Trophoblast cell (in vitro differentiated cells and primary cell): ENCODE data around the gene JKAMP.
A peak's percentile ranks its signal among the peaks of the same experiment; 100 is the strongest.

Experiments used
- DNase-seq, 2 donors: peaks; one replicate each; pipeline ENCODE4 v3.0.0-alpha.2; 2016
- H2AFZ ChIP-seq: 2 replicates; pipeline ENCODE4 v1.6.1; 2013; ENCODE audit warnings: low read length, moderate library complexity, mild to moderate bottlenecking; ENCODE audit not compliant: insufficient read depth, poor library complexity
- H2AK5ac ChIP-seq: 2 replicates; pipeline ENCODE4 v1.6.1; 2013; ENCODE audit warnings: mild to moderate bottlenecking, low read length
- H2BK120ac ChIP-seq: 2 replicates; pipeline ENCODE4 v1.6.1; 2013; ENCODE audit warnings: low read length, mild to moderate bottlenecking, moderate library complexity; ENCODE audit not compliant: insufficient read depth, poor library complexity
- H2BK12ac ChIP-seq: 2 replicates; pipeline ENCODE4 v1.6.1; 2013; ENCODE audit warnings: mild to moderate bottlenecking, low read length, moderate library complexity
- H2BK5ac ChIP-seq: 2 replicates; pipeline ENCODE4 v1.6.1; 2013; ENCODE audit warnings: low read length, low read depth, moderate library complexity, mild to moderate bottlenecking; ENCODE audit not compliant: poor library complexity
- H3K14ac ChIP-seq: 2 replicates; pipeline ENCODE4 v1.6.1; 2013; ENCODE audit warnings: mild to moderate bottlenecking, low read length
- H3K18ac ChIP-seq: 2 replicates; pipeline ENCODE4 v1.6.1; 2013; ENCODE audit warnings: mild to moderate bottlenecking, low read length
- H3K23ac ChIP-seq: 2 replicates; pipeline ENCODE4 v1.6.1; 2013; ENCODE audit warnings: low read length
- H3K27ac ChIP-seq: 2 replicates; pipeline ENCODE4 v1.5.1; 2013; ENCODE audit warnings: low read depth, mild to moderate bottlenecking, inconsistent platforms, low read length, moderate library complexity
- H3K27me3 ChIP-seq: 2 replicates; pipeline ENCODE4 v1.6.1; 2013; ENCODE audit warnings: inconsistent platforms, mild to moderate bottlenecking, low read length, moderate library complexity; ENCODE audit not compliant: insufficient read depth
- H3K36me3 ChIP-seq, 2 experiments: 1 replicate in 1 of 2; 2 replicates in 1 of 2; pipeline ENCODE4 v1.6.1; 2013; ENCODE audit warnings: low read length in 2 of 2, mild to moderate bottlenecking in 2 of 2, moderate library complexity in 1 of 2; ENCODE audit not compliant: insufficient read depth in 2 of 2, control insufficient read depth in 1 of 2
- H3K4ac ChIP-seq: 2 replicates; pipeline ENCODE4 v1.6.1; 2013; ENCODE audit warnings: low read depth, mild to moderate bottlenecking, low read length, moderate library complexity
- H3K4me1 ChIP-seq, 2 experiments: 1 replicate in 1 of 2; 2 replicates in 1 of 2; pipeline ENCODE4 v1.6.1; 2013; ENCODE audit warnings: low read length in 2 of 2, mild to moderate bottlenecking in 2 of 2, moderate library complexity in 1 of 2; ENCODE audit not compliant: insufficient read depth in 2 of 2, control insufficient read depth in 1 of 2
- H3K4me2 ChIP-seq: 2 replicates; pipeline ENCODE4 v1.6.1; 2013; ENCODE audit warnings: inconsistent platforms, mild to moderate bottlenecking, low read length, moderate library complexity
- H3K4me3 ChIP-seq: 2 replicates; pipeline ENCODE4 v1.5.1; 2013; ENCODE audit warnings: mild to moderate bottlenecking, low read depth, low read length, inconsistent platforms
- H3K79me1 ChIP-seq: one replicate; pipeline ENCODE4 v1.6.1; 2013; ENCODE audit warnings: low read length
- H3K79me2 ChIP-seq: 2 replicates; pipeline ENCODE4 v1.6.1; 2013; ENCODE audit warnings: low read length, mild to moderate bottlenecking; ENCODE audit not compliant: control insufficient read depth, insufficient read depth, poor library complexity
- H3K9ac ChIP-seq: 2 replicates; pipeline ENCODE4 v1.6.1; 2013; ENCODE audit warnings: mild to moderate bottlenecking, low read length
- H3K9me3 ChIP-seq: 2 replicates; pipeline ENCODE4 v1.6.1; 2013; ENCODE audit warnings: low read depth, mild to moderate bottlenecking, control low read depth, inconsistent platforms, low read length; ENCODE audit not compliant: insufficient read depth
- H4K12ac ChIP-seq: 2 replicates; pipeline ENCODE4 v1.6.1; 2013; ENCODE audit warnings: low read depth, mild to moderate bottlenecking, low read length, moderate library complexity
- H4K8ac ChIP-seq: 2 replicates; pipeline ENCODE4 v1.6.1; 2013; ENCODE audit warnings: low read depth, mild to moderate bottlenecking, low read length, moderate library complexity
- H4K91ac ChIP-seq: one replicate; pipeline ENCODE4 v1.6.1; 2013; ENCODE audit warnings: low read depth, mild to moderate bottlenecking, low read length, moderate library complexity
- WGBS: extraction: QIAGEN DNeasy Blood & Tissue Kit; methylation state at CpG from one replicate; pipeline ENCODE4 v1.1.7; 2013; ENCODE audit warnings: missing lambda C conversion rate; ENCODE audit not compliant: insufficient read length, insufficient coverage; ENCODE audit errors: extremely low coverage; 5-methylcytosine and 5-hydroxymethylcytosine counted together

JKAMP gene

GRCh38 chr14:59454139-59454538, 30.2 kb upstream of the JKAMP start:
- no peak overlapping the region for H2AFZ ChIP-seq
- H4K12ac ChIP-seq = no peak overlapping the region
- H2BK12ac ChIP-seq = no peak overlapping the region
- peaks cover 1% of the 10 kb centered on the region for H3K79me2 ChIP-seq
- H3K18ac ChIP-seq = no peak overlapping the region
- no peak overlapping the region for H3K9ac ChIP-seq
- no peak overlapping the region for H3K4me3 ChIP-seq
- H4K91ac ChIP-seq = no peak overlapping the region
- no CpG with 5 or more reads among the region's 2 CpGs for WGBS
- H2BK120ac ChIP-seq = no peak overlapping the region
- no peak overlapping the region for H3K4ac ChIP-seq
- H2BK5ac ChIP-seq = no peak overlapping the region
- no peak overlapping the region for H3K14ac ChIP-seq
- H3K27ac ChIP-seq = no peak overlapping the region
- no peak overlapping the region for H3K4me2 ChIP-seq
- no peaks in the 10 kb centered on the region for H3K36me3 ChIP-seq
- no peak overlapping the region for H3K23ac ChIP-seq
- peak in 1 of 2 donors; percentile 73 for DNase-seq
- no peaks in the 10 kb centered on the region for H3K27me3 ChIP-seq
- no peaks in the 10 kb centered on the region for H3K9me3 ChIP-seq
- no peaks in the 10 kb centered on the region for H3K79me1 ChIP-seq
- no peaks in the 10 kb centered on the region for H3K4me1 ChIP-seq
- H2AK5ac ChIP-seq = no peak overlapping the region
- no peak overlapping the region for H4K8ac ChIP-seq

GRCh38 chr14:59455411-59455810, 28.9 kb upstream of the JKAMP start:
- H3K14ac ChIP-seq = no peak overlapping the region
- no peak overlapping the region for H2AFZ ChIP-seq
- no peak overlapping the region for H4K91ac ChIP-seq
- no peaks in the 10 kb centered on the region for H3K27me3 ChIP-seq
- H3K9ac ChIP-seq = no peak overlapping the region
- H3K27ac ChIP-seq = no peak overlapping the region
- H2AK5ac ChIP-seq = no peak overlapping the region
- H4K8ac ChIP-seq = no peak overlapping the region
- no peak overlapping the region for H2BK12ac ChIP-seq
- peaks cover 1% of the 10 kb centered on the region for H3K79me2 ChIP-seq
- H2BK120ac ChIP-seq = no peak overlapping the region
- H3K4me3 ChIP-seq = no peak overlapping the region
- H3K4ac ChIP-seq = no peak overlapping the region
- no peak overlapping the region for H3K18ac ChIP-seq
- H3K9me3 ChIP-seq = no peaks in the 10 kb centered on the region
- no peak overlapping the region for H3K23ac ChIP-seq
- no peaks in the 10 kb centered on the region for H3K36me3 ChIP-seq
- no CpG with 5 or more reads among the region's 1 CpG for WGBS
- no peak for DNase-seq
- H3K4me1 ChIP-seq = no peaks in the 10 kb centered on the region
- H4K12ac ChIP-seq = no peak overlapping the region
- H3K79me1 ChIP-seq = no peaks in the 10 kb centered on the region
- no peak overlapping the region for H2BK5ac ChIP-seq
- no peak overlapping the region for H3K4me2 ChIP-seq

- Histone ChIP-seq H3K79me2 (no peaks in the 10 kb centered on the region), H3K4me2 (no peak overlapping the region), H2AK5ac (no peak overlapping the region), H4K91ac (no peak overlapping the region), H3K4me3 (no peak overlapping the region), H3K9ac (no peak overlapping the region), H3K36me3 (no peaks in the 10 kb centered on the region), H2BK5ac (no peak overlapping the region), H3K27me3 (peaks cover under 1% of the 10 kb centered on the region), H2BK12ac (no peak overlapping the region), H3K14ac (no peak overlapping the region), H3K79me1 (no peaks in the 10 kb centered on the region), H3K18ac (no peak overlapping the region), H3K27ac (no peak overlapping the region), H4K12ac (no peak overlapping the region), H2AFZ (no peak overlapping the region), H3K4me1 (no peaks in the 10 kb centered on the region), H4K8ac (no peak overlapping the region), H3K9me3 (no peaks in the 10 kb centered on the region), H3K4ac (no peak overlapping the region), H2BK120ac (no peak overlapping the region), H3K23ac (no peak overlapping the region)
- no peak for DNase-seq
- no CpG with 5 or more reads among the region's 2 CpGs for WGBS
Measured at GRCh38 chr14:59458486-59458885, 25.8 kb upstream of the JKAMP start.

- Histone ChIP-seq H4K91ac (no peak overlapping the region), H3K9me3 (no peaks in the 10 kb centered on the region), H3K4me1 (peaks cover 7% of the 10 kb centered on the region in 2 experiments), H4K8ac (no peak overlapping the region), H2BK120ac (no peak overlapping the region), H3K36me3 (no peaks in the 10 kb centered on the region), H3K4ac (no peak overlapping the region), H3K9ac (no peak overlapping the region), H3K4me2 (no peak overlapping the region), H3K79me1 (no peaks in the 10 kb centered on the region), H3K23ac (no peak overlapping the region), H3K4me3 (no peak overlapping the region), H3K27me3 (peaks cover 9% of the 10 kb centered on the region), H3K79me2 (no peaks in the 10 kb centered on the region), H2BK12ac (no peak overlapping the region), H4K12ac (no peak overlapping the region), H2AFZ (no peak overlapping the region), H3K27ac (no peak overlapping the region), H3K14ac (no peak overlapping the region), H3K18ac (no peak overlapping the region), H2BK5ac (no peak overlapping the region), H2AK5ac (no peak overlapping the region)
- WGBS = no CpG with 5 or more reads among the region's 1 CpG
- DNase-seq = no peak
Measured at GRCh38 chr14:59460378-59460777, 23.9 kb upstream of the JKAMP start.
